ENCODE results near the gene PCDHGA1.
"Not testable (repeated sequence)": the region's sequence is repeated elsewhere in the genome, so short reads cannot be mapped to it uniquely, and the experiment has no call there.

The PCDHGA1 gene

DNA sequence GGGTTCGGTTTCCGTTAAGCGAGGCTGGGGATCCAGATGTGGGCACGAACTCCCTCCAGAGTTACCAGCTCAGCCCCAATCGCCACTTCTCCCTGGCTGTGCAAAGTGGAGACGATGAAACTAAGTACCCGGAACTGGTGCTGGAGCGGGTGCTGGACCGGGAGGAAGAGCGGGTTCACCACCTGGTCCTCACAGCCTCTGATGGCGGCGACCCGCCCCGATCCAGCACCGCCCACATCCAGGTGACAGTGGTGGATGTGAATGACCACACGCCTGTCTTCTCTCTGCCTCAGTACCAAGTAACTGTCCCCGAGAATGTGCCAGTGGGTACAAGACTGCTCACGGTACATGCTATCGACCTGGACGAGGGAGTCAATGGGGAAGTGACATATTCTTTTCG, 53.0 kb downstream of the PCDHGA1 start:
- no peak for DNase-seq

DNA sequence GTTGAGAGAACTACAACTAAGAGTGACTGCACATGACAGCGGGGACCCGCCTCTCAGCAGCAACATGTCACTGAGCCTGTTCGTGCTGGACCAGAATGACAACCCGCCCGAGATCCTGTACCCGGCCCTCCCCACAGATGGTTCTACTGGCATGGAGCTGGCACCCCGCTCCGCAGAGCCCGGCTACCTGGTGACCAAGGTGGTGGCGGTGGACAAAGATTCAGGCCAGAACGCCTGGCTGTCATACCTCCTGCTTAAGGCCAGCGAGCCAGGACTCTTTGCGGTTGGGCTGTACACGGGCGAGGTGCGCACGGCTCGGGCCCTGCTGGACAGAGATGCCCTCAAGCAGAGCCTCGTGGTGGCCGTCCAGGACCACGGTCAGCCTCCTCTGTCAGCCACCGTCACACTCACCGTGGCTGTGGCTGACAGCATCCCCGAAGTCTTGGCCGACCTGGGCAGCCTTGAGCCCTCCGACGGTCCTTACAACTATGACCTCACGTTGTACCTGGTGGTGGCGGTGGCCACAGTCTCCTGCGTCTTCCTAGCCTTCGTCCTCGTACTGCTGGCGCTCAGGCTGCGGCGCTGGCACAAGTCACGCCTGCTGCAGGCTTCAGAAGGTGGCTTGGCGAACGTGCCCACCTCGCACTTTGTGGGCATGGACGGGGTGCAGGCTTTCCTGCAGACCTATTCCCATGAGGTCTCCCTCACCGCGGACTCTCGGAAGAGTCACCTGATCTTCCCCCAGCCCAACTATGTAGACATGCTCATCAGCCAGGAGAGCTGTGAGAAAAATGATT, 54.4 kb downstream of the PCDHGA1 start:
- DNase-seq = no peak

DNA sequence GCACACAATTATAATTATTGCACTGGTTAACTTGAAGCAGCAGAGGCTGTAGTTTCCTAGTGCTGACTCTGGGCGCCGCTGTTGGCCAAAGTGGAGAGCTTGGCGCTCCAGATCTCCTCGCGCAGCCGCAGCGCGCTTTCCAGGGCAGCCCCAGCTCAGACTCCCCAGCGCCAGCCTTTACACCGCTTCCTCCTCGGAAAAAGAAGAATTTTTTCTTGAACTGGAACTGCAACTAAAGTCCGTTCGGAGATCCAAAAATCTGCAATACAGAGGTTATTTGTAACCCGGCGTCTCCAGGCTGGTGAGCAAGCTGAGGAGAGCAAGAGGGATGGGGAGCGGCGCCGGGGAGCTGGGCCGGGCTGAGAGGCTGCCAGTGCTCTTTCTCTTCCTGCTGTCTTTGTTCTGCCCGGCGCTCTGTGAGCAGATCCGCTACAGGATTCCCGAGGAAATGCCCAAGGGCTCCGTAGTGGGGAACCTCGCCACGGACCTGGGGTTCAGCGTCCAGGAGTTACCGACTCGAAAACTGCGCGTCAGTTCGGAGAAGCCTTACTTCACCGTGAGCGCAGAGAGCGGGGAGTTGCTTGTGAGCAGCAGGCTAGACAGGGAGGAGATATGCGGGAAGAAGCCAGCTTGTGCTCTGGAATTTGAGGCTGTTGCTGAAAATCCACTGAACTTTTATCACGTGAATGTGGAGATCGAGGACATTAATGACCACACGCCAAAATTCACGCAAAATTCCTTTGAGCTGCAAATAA, 57.4 kb downstream of the PCDHGA1 start, which contains the start of gene PCDHGB4:
TSS of gene PCDHGB4 (plus strand) at position 142 of the 755 bp plus-strand sequence. CDS start at position 329, 187 bp downstream.
- DNase-seq = not testable (repeated sequence)

GRCh38 chr5:141388661-141389060, 58.3 kb downstream of the PCDHGA1 start:
- no peak for DNase-seq

DNA sequence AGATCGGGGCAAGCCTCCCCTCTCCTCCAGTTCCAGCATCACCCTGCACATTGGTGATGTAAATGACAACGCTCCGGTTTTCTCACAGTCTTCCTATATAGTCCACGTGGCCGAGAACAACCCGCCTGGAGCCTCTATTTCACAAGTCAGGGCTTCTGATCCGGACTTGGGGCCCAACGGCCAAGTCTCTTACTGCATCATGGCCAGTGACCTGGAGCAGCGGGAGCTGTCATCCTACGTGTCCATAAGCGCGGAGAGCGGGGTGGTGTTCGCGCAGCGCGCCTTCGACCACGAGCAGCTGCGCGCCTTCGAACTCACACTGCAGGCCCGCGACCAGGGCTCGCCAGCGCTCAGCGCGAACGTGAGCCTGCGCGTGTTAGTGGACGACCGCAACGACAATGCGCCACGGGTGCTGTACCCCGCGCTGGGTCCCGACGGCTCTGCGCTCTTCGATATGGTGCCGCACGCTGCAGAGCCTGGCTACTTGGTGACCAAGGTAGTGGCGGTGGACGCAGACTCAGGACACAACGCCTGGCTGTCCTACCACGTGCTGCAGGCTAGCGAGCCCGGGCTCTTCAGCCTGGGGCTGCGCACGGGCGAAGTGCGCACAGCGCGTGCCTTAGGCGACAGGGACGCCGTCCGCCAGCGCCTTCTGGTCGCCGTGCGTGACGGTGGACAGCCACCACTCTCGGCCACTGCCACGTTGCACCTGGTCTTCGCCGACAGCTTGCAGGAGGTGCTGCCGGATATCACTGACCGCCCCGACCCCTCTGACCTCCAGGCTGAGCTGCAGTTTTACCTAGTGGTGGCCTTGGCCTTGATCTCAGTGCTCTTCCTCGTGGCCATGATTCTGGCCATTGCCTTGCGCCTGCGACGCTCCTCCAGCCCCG, 59.1 kb downstream of the PCDHGA1 start:
- DNase-seq = no peak

GRCh38 chr5:141392429-141393198, 62.3 kb downstream of the PCDHGA1 start, which contains the start of gene PCDHGA8:
PCDHGA8 (plus strand) TSS chr5:141392633; CDS start chr5:141392814, 181 bp downstream.
- DNase-seq = no peak

DNA sequence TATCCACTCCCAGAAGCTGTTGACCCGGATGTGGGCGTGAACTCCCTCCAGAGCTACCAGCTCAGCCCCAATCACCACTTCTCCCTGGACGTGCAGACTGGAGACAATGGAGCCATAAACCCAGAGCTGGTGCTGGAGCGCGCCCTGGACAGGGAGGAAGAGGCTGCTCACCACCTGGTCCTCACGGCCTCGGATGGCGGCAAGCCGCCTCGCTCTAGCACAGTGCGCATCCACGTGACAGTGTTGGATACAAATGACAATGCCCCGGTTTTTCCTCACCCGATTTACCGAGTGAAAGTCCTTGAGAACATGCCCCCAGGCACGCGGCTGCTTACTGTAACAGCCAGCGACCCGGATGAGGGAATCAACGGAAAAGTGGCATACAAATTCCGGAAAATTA, 63.0 kb downstream of the PCDHGA1 start:
- DNase-seq = no peak

DNA sequence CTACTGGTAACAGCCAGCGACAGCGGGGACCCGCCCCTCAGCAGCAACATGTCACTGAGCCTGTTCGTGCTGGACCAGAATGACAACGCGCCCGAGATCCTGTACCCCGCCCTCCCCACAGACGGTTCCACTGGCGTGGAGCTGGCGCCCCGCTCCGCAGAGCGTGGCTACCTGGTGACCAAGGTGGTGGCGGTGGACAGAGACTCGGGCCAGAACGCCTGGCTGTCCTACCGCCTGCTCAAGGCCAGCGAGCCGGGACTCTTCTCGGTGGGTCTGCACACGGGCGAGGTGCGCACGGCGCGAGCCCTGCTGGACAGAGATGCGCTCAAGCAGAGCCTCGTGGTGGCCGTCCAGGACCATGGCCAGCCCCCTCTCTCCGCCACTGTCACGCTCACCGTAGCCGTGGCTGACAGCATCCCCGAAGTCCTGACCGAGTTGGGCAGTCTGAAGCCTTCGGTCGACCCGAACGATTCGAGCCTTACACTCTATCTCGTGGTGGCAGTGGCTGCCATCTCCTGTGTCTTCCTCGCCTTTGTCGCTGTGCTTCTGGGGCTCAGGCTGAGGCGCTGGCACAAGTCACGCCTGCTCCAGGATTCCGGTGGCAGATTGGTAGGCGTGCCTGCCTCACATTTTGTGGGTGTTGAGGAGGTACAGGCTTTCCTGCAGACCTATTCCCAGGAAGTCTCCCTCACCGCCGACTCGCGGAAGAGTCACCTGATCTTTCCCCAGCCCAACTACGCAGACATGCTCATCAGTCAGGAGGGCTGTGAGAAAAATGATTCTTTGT, 64.3 kb downstream of the PCDHGA1 start:
- DNase-seq = not testable (repeated sequence)

- not testable (repeated sequence) for DNase-seq
These were observed 67.6 kb downstream of the PCDHGA1 start, which contains the start of gene PCDHGB5 for GRCh38 chr5:141397756-141398551. PCDHGB5 (plus strand) TSS chr5:141397947; CDS start chr5:141398128, 181 bp downstream.

- DNase-seq = no peak
These were observed 68.3 kb downstream of the PCDHGA1 start for GRCh38 chr5:141398608-141399007.

DNA sequence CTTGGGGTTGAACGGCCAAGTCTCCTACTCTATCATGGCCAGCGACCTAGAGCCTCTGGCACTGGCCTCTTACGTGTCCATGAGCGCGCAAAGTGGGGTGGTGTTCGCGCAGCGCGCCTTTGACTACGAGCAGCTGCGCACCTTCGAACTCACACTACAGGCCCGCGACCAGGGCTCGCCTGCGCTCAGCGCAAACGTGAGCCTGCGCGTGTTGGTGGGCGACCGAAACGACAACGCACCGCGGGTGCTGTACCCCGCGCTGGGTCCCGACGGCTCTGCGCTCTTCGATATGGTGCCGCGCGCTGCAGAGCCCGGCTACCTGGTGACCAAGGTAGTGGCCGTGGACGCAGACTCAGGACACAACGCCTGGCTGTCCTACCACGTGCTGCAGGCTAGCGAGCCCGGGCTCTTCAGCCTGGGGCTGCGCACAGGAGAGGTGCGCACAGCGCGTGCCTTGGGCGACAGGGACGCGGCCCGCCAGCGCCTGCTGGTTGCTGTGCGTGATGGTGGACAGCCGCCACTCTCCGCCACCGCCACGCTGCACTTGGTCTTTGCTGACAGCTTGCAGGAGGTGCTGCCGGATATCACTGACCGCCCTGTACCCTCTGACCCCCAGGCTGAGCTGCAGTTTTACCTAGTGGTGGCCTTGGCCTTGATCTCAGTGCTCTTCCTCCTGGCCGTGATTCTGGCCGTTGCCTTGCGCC, 69.4 kb downstream of the PCDHGA1 start:
- DNase-seq = no peak

GRCh38 chr5:141402553-141403243, 72.4 kb downstream of the PCDHGA1 start, which contains the start of gene PCDHGA9:
PCDHGA9 (plus strand) TSS chr5:141402778; CDS start chr5:141402953, 175 bp downstream.
- no peak for DNase-seq

DNA sequence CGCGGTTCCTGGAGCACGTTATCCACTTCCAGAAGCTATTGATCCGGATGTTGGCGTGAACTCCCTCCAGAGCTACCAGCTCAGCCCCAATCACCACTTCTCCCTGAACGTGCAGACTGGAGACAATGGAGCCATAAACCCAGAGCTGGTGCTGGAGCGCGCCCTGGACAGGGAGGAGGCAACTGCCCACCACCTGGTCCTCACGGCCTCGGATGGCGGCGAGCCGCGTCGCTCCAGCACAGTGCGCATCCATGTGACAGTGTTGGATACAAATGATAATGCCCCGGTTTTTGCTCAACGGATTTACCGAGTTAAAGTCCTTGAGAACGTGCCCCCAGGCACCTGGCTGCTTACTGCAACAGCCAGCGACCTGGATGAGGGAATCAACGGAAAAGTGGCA, 73.1 kb downstream of the PCDHGA1 start:
- DNase-seq = no peak

GRCh38 chr5:141407790-141408505, 77.6 kb downstream of the PCDHGA1 start, which contains the start of gene PCDHGB6:
PCDHGB6 (plus strand) TSS chr5:141408021; CDS start chr5:141408203, 182 bp downstream.
- DNase-seq = not testable (repeated sequence)

DNA sequence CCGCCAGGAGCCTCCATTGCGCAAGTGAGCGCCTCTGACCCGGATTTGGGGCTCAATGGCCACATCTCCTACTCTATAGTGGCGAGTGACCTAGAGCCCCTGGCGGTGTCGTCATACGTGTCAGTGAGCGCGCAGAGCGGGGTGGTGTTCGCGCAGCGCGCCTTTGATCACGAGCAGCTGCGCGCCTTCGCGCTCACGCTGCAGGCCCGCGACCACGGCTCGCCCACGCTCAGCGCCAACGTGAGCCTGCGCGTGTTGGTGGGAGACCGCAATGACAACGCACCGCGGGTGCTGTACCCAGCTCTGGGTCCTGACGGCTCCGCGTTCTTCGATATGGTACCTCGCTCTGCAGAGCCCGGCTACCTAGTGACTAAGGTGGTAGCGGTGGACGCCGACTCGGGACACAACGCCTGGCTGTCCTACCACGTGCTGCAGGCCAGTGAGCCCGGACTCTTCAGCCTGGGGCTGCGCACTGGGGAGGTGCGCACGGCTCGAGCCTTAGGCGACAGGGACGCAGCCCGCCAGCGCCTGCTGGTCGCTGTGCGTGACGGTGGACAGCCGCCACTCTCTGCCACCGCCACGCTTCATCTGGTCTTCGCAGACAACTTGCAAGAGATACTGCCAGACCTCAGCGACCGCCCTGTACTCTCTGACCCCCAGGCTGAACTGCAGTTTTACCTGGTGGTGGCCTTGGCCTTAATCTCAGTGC, 79.4 kb downstream of the PCDHGA1 start:
- DNase-seq = no peak

- no peak for DNase-seq
These were observed 81.3 kb downstream of the PCDHGA1 start for GRCh38 chr5:141411575-141411974.

- no peak for DNase-seq
These were observed 82.7 kb downstream of the PCDHGA1 start, which contains the start of gene PCDHGA10 for GRCh38 chr5:141412854-141413539. PCDHGA10 (plus strand) TSS chr5:141412987; CDS start chr5:141413176, 189 bp downstream.
